SJSA1 (cell line): Measurements from ENCODE around the gene CPA5. TPM values are rescaled to one million over a fixed set of nuclear protein-coding genes. Genes with fewer than 3 reads are reported as not detected.
"Not testable (repeated sequence)": the region's sequence is repeated elsewhere in the genome, so short reads cannot be mapped to it uniquely, and the experiment has no call there.

Source experiments
- DNase-seq, 2 experiments: peaks; one replicate each; pipeline ENCODE4 v3.0.0-alpha.2; 2015 to 2020; ENCODE audit warnings: low spot score in 2 of 2, low read depth in 1 of 2
- H3K27ac ChIP-seq: fragments of 250-450 bp; sonication (Bioruptor Pico); 2 replicates; pipeline ENCODE4 v1.5.1; 2020; ENCODE audit warnings: mild to moderate bottlenecking, moderate library complexity
- H3K27me3 ChIP-seq: fragments of 250-450 bp; sonication (Bioruptor Pico); replicated peaks from 2 replicates; pipeline ENCODE4 v1.5.1; 2020; ENCODE audit warnings: mild to moderate bottlenecking, moderate library complexity
- H3K36me3 ChIP-seq: fragments of 250-450 bp; sonication (Bioruptor Pico); 2 replicates; pipeline ENCODE4 v1.5.1; 2020; ENCODE audit warnings: mild to moderate bottlenecking
- H3K4me1 ChIP-seq: fragments of 250-450 bp; sonication (Bioruptor Pico); replicated peaks from 2 replicates; pipeline ENCODE4 v1.6.1; 2021; ENCODE audit warnings: mild to moderate bottlenecking
- H3K4me3 ChIP-seq: fragments of 250-450 bp; sonication (Bioruptor Pico); 2 replicates; pipeline ENCODE4 v1.5.1; 2020; ENCODE audit warnings: mild to moderate bottlenecking
- H3K9me3 ChIP-seq: fragments of 250-450 bp; sonication (Bioruptor Pico); replicated peaks from 2 replicates; pipeline ENCODE4 v1.5.1; 2020; ENCODE audit warnings: mild to moderate bottlenecking
- total RNA-seq: library from RNA; depleted of rRNA; stranded (reverse); fragments of >200 nt; shearing (Covaris generic); gene quantifications from 2 replicates; pipeline ENCODE4 v1.2.3, GENCODE V29; 2014

Gene CPA5
- total RNA-seq, 1 experiment from 2014 or later, result 0.87 TPM

GRCh38 chr7:130367836-130368746 lies 23.5 kb downstream of the CPA5 start:
- no peak for DNase-seq
- H3K27ac ChIP-seq, result no peak overlapping the region
- peaks cover 79% of the 10 kb centered on the region for H3K4me1 ChIP-seq
- no peaks in the 10 kb centered on the region for H3K27me3 ChIP-seq
- H3K36me3 ChIP-seq, result no peaks in the 10 kb centered on the region
- H3K9me3 ChIP-seq, result no peaks in the 10 kb centered on the region
- no peak overlapping the region for H3K4me3 ChIP-seq

GRCh38 chr7:130369110-130369711 lies 24.6 kb downstream of the CPA5 start:
- peaks cover 79% of the 10 kb centered on the region for H3K4me1 ChIP-seq
- no peak overlapping the region for H3K4me3 ChIP-seq
- no peaks in the 10 kb centered on the region for H3K36me3 ChIP-seq
- no peak overlapping the region for H3K27ac ChIP-seq
- no peak for DNase-seq
- no peaks in the 10 kb centered on the region for H3K27me3 ChIP-seq
- no peaks in the 10 kb centered on the region for H3K9me3 ChIP-seq

- no peaks in the 10 kb centered on the region for H3K27me3 ChIP-seq
- H3K36me3 ChIP-seq, result no peaks in the 10 kb centered on the region
- H3K4me3 ChIP-seq, result no peak overlapping the region
- H3K4me1 ChIP-seq, result peaks cover 79% of the 10 kb centered on the region
- no peak for DNase-seq
- H3K27ac ChIP-seq, result no peak overlapping the region
- no peaks in the 10 kb centered on the region for H3K9me3 ChIP-seq
These were observed 25.4 kb downstream of the CPA5 start for GRCh38 chr7:130369831-130370550.

GRCh38 chr7:130371046-130371445 lies 26.4 kb downstream of the CPA5 start:
- Histone ChIP-seq H3K27ac (no peak overlapping the region), H3K4me3 (no peak overlapping the region), H3K4me1 (peaks cover 70% of the 10 kb centered on the region), H3K36me3 (no peaks in the 10 kb centered on the region), H3K27me3 (no peaks in the 10 kb centered on the region), H3K9me3 (peaks cover under 1% of the 10 kb centered on the region; the same call in 1 of the 2 replicates)
- no peak for DNase-seq

GRCh38 chr7:130372402-130373165 lies 28.0 kb downstream of the CPA5 start:
- peak overlapping the region; percentile 100 for H3K27ac ChIP-seq
- no peak for DNase-seq
- peaks cover 6% of the 10 kb centered on the region; the same call in 1 of the 2 replicates for H3K9me3 ChIP-seq
- H3K27me3 ChIP-seq, result no peaks in the 10 kb centered on the region
- no peaks in the 10 kb centered on the region for H3K36me3 ChIP-seq
- H3K4me1 ChIP-seq, result peaks cover 63% of the 10 kb centered on the region
- no peak overlapping the region for H3K4me3 ChIP-seq

- peaks cover 55% of the 10 kb centered on the region for H3K4me1 ChIP-seq
- peaks cover 6% of the 10 kb centered on the region; the same call in 1 of the 2 replicates for H3K9me3 ChIP-seq
- no peaks in the 10 kb centered on the region for H3K27me3 ChIP-seq
- H3K4me3 ChIP-seq, result no peak overlapping the region
- no peak for DNase-seq
- H3K27ac ChIP-seq, result peak overlapping the region; percentile 100
- no peaks in the 10 kb centered on the region for H3K36me3 ChIP-seq
These were observed 29.9 kb downstream of the CPA5 start for GRCh38 chr7:130374507-130374906.

GRCh38 chr7:130376461-130376860 lies 31.8 kb downstream of the CPA5 start:
- H3K27me3 ChIP-seq, H3K36me3 ChIP-seq, H3K4me3 ChIP-seq, H3K27ac ChIP-seq, H3K9me3 ChIP-seq, DNase-seq: not testable (repeated sequence)
- H3K4me1 ChIP-seq, result peaks cover 47% of the 10 kb centered on the region

- Histone ChIP-seq H3K9me3 (peaks cover 6% of the 10 kb centered on the region; the same call in 1 of the 2 replicates), H3K36me3 (no peaks in the 10 kb centered on the region), H3K27ac (no peak overlapping the region), H3K4me1 (peaks cover 40% of the 10 kb centered on the region), H3K4me3 (no peak overlapping the region), H3K27me3 (no peaks in the 10 kb centered on the region)
- no peak for DNase-seq
These were observed 32.6 kb downstream of the CPA5 start for GRCh38 chr7:130377178-130377577.

GRCh38 chr7:130379019-130379418 lies 34.4 kb downstream of the CPA5 start:
- peaks cover 22% of the 10 kb centered on the region for H3K4me1 ChIP-seq
- H3K36me3 ChIP-seq, result no peaks in the 10 kb centered on the region
- H3K27ac ChIP-seq, result no peak overlapping the region
- DNase-seq, result no peak
- peaks cover 6% of the 10 kb centered on the region; the same call in 1 of the 2 replicates for H3K9me3 ChIP-seq
- H3K4me3 ChIP-seq, result no peak overlapping the region
- no peaks in the 10 kb centered on the region for H3K27me3 ChIP-seq

GRCh38 chr7:130379532-130379920 lies 34.9 kb downstream of the CPA5 start:
- DNase-seq, result no peak
- peaks cover 6% of the 10 kb centered on the region; the same call in 1 of the 2 replicates for H3K9me3 ChIP-seq
- H3K4me1 ChIP-seq, result peaks cover 17% of the 10 kb centered on the region
- no peaks in the 10 kb centered on the region for H3K36me3 ChIP-seq
- H3K27ac ChIP-seq, result no peak overlapping the region
- H3K4me3 ChIP-seq, result no peak overlapping the region
- H3K27me3 ChIP-seq, result no peaks in the 10 kb centered on the region

GRCh38 chr7:130379921-130380860 lies 35.6 kb downstream of the CPA5 start, which contains the start of gene CPA1:
CPA1 (plus strand) TSS chr7:130380494; CDS start chr7:130380521, 27 bp downstream.
- peaks cover 6% of the 10 kb centered on the region; the same call in 1 of the 2 replicates for H3K9me3 ChIP-seq
- peaks cover 11% of the 10 kb centered on the region for H3K4me1 ChIP-seq
- no peak within 1 kb of the TSS for H3K4me3 ChIP-seq
- H3K27me3 ChIP-seq, result no peaks in the 10 kb centered on the region
- no peak within 1 kb of the TSS for H3K27ac ChIP-seq
- DNase-seq, result no peak
- H3K36me3 ChIP-seq, result no peaks in the 10 kb centered on the region

GRCh38 chr7:130380861-130381455 lies 36.3 kb downstream of the CPA5 start:
- H3K4me3 ChIP-seq, result no peak overlapping the region
- H3K27ac ChIP-seq, result no peak overlapping the region
- DNase-seq, result no peak
- H3K9me3 ChIP-seq, result peaks cover 6% of the 10 kb centered on the region; the same call in 1 of the 2 replicates
- H3K4me1 ChIP-seq, result peaks cover 11% of the 10 kb centered on the region
- H3K36me3 ChIP-seq, result no peaks in the 10 kb centered on the region
- no peaks in the 10 kb centered on the region for H3K27me3 ChIP-seq
